ENCODE measurements around the gene CEP126.

CEP126 gene

GRCh38 chr11:101914738-101915426 lies at the start of gene CEP126:
TSS of gene CEP126 (plus strand) at chr11:101915010. CDS start at chr11:101915285, 275 bp downstream.
- TF ChIP-seq CTCF (IDR thresholded peaks at IDR 0.05; ENCODE audit: poor library complexity, severe bottlenecking), result peak; percentile 54
- peak; percentile 93 for ATAC-seq (ENCODE audit: low read depth)
- DNase-seq (ENCODE audit: low spot score), result peak; percentile 90
- H3K27ac ChIP-seq (ENCODE audit: poor library complexity, severe bottlenecking), result peak within 1 kb of the TSS; percentile 61
- no peaks in the 10 kb centered on the region for H3K27me3 ChIP-seq (ENCODE audit: insufficient read depth, poor library complexity, severe bottlenecking)
- H3K4me1 ChIP-seq (ENCODE audit: insufficient read depth, poor library complexity, severe bottlenecking), result peaks cover 12% of the 10 kb centered on the region
- H3K9me3 ChIP-seq (ENCODE audit: severe bottlenecking), result no peaks in the 10 kb centered on the region
- peak within 1 kb of the TSS; percentile 80 for H3K4me3 ChIP-seq (ENCODE audit: severe bottlenecking)
- H3K36me3 ChIP-seq (ENCODE audit: low read depth), result no peaks in the 10 kb centered on the region

- Histone ChIP-seq H3K4me3 (ENCODE audit: severe bottlenecking) (no peak overlapping the region), H3K9me3 (ENCODE audit: severe bottlenecking) (no peaks in the 10 kb centered on the region), H3K36me3 (ENCODE audit: low read depth) (no peaks in the 10 kb centered on the region), H3K27ac (ENCODE audit: poor library complexity, severe bottlenecking) (peak overlapping the region; percentile 54), H3K4me1 (ENCODE audit: insufficient read depth, poor library complexity, severe bottlenecking) (peaks cover 39% of the 10 kb centered on the region), H3K27me3 (ENCODE audit: insufficient read depth, poor library complexity, severe bottlenecking) (no peaks in the 10 kb centered on the region)
- TF ChIP-seq CTCF (IDR thresholded peaks at IDR 0.05; ENCODE audit: poor library complexity, severe bottlenecking), result no peak
- peak; percentile 67 for ATAC-seq (ENCODE audit: low read depth)
- DNase-seq (ENCODE audit: low spot score), result no peak
Observed at GRCh38 chr11:101866619-101867491, 48.0 kb upstream of the CEP126 start.

GRCh38 chr11:101867951-101868350 lies 46.9 kb upstream of the CEP126 start:
- H3K4me3 ChIP-seq (ENCODE audit: severe bottlenecking), result no peak overlapping the region
- no peak for TF ChIP-seq CTCF (IDR thresholded peaks at IDR 0.05; ENCODE audit: poor library complexity, severe bottlenecking)
- H3K36me3 ChIP-seq (ENCODE audit: low read depth), result no peaks in the 10 kb centered on the region
- H3K27me3 ChIP-seq (ENCODE audit: insufficient read depth, poor library complexity, severe bottlenecking), result no peaks in the 10 kb centered on the region
- no peak overlapping the region for H3K27ac ChIP-seq (ENCODE audit: poor library complexity, severe bottlenecking)
- DNase-seq (ENCODE audit: low spot score) (no peak), ATAC-seq (ENCODE audit: low read depth) (no peak)
- H3K4me1 ChIP-seq (ENCODE audit: insufficient read depth, poor library complexity, severe bottlenecking), result peaks cover 32% of the 10 kb centered on the region
- H3K9me3 ChIP-seq (ENCODE audit: severe bottlenecking), result no peaks in the 10 kb centered on the region

GRCh38 chr11:101870510-101870909 lies 44.3 kb upstream of the CEP126 start:
- Histone ChIP-seq H3K4me1 (ENCODE audit: insufficient read depth, poor library complexity, severe bottlenecking) (peaks cover 25% of the 10 kb centered on the region), H3K36me3 (ENCODE audit: low read depth) (no peaks in the 10 kb centered on the region), H3K4me3 (ENCODE audit: severe bottlenecking) (no peak overlapping the region), H3K27ac (ENCODE audit: poor library complexity, severe bottlenecking) (peak overlapping the region; percentile 30), H3K27me3 (ENCODE audit: insufficient read depth, poor library complexity, severe bottlenecking) (no peaks in the 10 kb centered on the region), H3K9me3 (ENCODE audit: severe bottlenecking) (no peaks in the 10 kb centered on the region)
- DNase-seq (ENCODE audit: low spot score) (no peak), ATAC-seq (ENCODE audit: low read depth) (peak; percentile 79)
- TF ChIP-seq CTCF (IDR thresholded peaks at IDR 0.05; ENCODE audit: poor library complexity, severe bottlenecking), result no peak

Measured in RWPE2 (cell line).